ENCODE results near the gene ARHGAP44. TPM values are rescaled to one million over a fixed set of nuclear protein-coding genes. Genes with fewer than 3 reads are reported as not detected.
"Not testable (repeated sequence)": the region's sequence is repeated elsewhere in the genome, so short reads cannot be mapped to it uniquely, and the experiment has no call there.

ARHGAP44 gene
- total RNA-seq, 2 donors from 2014 or later = 0.21 TPM; not detected in 1

DNA sequence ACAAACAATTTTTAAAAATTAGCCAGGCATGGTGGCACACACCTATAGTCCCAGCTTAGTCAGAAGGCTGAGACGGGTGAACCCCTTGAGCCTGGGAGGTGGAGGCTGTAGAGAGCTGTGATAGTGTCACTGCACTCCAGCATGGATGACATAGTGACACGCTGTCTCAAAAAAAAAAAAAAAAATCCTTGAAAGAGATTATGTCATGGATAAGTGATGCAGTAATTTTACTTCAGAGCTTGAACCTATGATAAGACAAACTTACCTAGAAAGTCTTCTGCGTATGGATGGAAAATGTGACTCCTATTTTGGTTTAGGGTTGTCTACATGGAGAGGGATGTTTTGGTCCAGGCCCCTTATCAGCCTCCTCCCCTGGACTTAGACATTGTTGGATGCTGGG, 176.7 kb downstream of the ARHGAP44 start:
- ATAC-seq = no peak
- Mint-ChIP-seq H3K27me3 (peaks cover 4 to 16% of the 10 kb centered on the region in 2 donors), H3K27ac (no peak overlapping the region), H3K36me3 (no peaks in the 10 kb centered on the region), H3K9me3 (no peaks in the 10 kb centered on the region), H3K4me3 (no peak overlapping the region), H3K4me1 (ENCODE audit: low read depth in 2 of 2) (no peaks in the 10 kb centered on the region)
- DNase-seq (ENCODE audit: low spot score) = no peak

DNA sequence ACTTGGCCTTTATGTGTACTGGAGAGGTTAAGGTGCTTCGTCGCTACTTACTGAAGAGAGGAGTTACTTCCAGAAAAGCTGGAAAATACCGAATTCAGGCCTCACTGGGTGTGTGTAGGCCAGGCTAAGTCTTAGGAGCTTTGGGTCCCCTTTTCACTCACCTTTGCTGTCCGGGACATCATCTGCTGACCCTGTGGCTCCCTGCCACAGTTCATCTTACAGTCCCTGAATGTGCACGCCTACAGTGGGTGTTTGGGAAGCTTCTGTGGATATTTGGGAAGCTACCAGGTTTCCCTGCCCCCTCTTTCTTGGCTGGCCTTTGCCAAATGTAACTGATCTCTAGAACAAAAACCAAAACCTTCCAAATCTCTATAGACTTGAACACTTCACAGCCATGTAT, 177.1 kb downstream of the ARHGAP44 start:
- Mint-ChIP-seq H3K4me3 (no peak overlapping the region), H3K4me1 (ENCODE audit: low read depth in 2 of 2) (no peaks in the 10 kb centered on the region), H3K9me3 (no peaks in the 10 kb centered on the region), H3K27me3 (peaks cover 5 to 17% of the 10 kb centered on the region in 2 donors), H3K36me3 (no peaks in the 10 kb centered on the region), H3K27ac (no peak overlapping the region)
- ATAC-seq (no peak), DNase-seq (ENCODE audit: low spot score) (no peak)

DNA sequence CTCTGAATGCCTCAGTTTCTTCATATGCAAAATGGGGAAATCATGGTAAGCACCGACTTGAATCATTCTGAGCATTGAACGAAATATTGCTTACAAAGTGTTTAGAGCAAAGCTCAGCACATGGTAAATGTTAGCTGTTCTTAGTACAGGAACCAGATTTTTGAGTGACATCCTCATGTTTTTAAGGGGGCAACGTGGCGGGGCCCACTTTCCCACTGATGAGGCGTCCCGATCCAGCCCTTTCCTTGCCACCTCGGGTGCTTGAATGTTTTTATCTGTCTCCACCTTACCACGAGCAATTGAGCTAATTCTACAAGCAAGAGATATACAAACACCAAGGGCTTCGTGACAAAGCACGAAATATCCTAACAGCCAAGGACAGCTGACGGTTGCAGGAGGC, 178.7 kb downstream of the ARHGAP44 start:
- ATAC-seq (no peak), DNase-seq (ENCODE audit: low spot score) (no peak)
- H3K4me1 Mint-ChIP-seq (ENCODE audit: low read depth in 2 of 2) = no peaks in the 10 kb centered on the region
- no peak overlapping the region for H3K27ac Mint-ChIP-seq
- no peaks in the 10 kb centered on the region for H3K36me3 Mint-ChIP-seq
- H3K27me3 Mint-ChIP-seq = peaks cover 14 to 18% of the 10 kb centered on the region in 2 donors
- H3K9me3 Mint-ChIP-seq = no peaks in the 10 kb centered on the region
- no peak overlapping the region for H3K4me3 Mint-ChIP-seq

DNA sequence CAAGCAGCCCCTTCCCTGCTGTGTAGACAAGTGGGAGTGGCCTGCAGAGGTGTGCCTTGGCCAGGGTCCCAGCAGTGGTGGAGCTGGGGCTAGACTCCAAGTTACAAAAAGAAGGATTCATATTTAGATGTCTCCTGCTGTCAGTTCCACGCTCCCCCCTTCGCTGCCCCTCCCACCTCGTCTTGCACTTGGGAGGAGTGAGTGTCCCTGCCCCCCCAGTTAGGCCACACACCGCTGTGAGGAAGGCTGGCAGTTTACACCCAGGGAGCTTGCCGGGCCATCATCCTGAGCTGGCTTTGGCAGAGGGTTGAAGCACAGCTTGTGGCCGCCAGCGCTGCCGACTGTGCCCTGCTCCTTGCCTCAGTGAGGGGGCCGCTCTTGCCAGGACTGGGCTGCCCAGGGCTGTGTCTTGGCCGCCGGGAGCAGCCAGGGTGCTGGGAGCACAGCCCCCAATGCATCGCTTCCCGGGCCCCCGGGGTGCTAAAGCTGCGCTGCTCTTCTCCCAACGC, 184.3 kb downstream of the ARHGAP44 start:
- ATAC-seq = peak; percentile 32 to 53
- H3K9me3 Mint-ChIP-seq = no peaks in the 10 kb centered on the region
- no peaks in the 10 kb centered on the region for H3K36me3 Mint-ChIP-seq
- H3K4me1 Mint-ChIP-seq (ENCODE audit: low read depth in 2 of 2) = peaks cover 0 to 3% of the 10 kb centered on the region in 2 donors
- DNase-seq (ENCODE audit: low spot score) = no peak
- peaks cover 21 to 25% of the 10 kb centered on the region in 2 donors for H3K27me3 Mint-ChIP-seq
- H3K27ac Mint-ChIP-seq = no peak overlapping the region
- H3K4me3 Mint-ChIP-seq = no peak overlapping the region

DNA sequence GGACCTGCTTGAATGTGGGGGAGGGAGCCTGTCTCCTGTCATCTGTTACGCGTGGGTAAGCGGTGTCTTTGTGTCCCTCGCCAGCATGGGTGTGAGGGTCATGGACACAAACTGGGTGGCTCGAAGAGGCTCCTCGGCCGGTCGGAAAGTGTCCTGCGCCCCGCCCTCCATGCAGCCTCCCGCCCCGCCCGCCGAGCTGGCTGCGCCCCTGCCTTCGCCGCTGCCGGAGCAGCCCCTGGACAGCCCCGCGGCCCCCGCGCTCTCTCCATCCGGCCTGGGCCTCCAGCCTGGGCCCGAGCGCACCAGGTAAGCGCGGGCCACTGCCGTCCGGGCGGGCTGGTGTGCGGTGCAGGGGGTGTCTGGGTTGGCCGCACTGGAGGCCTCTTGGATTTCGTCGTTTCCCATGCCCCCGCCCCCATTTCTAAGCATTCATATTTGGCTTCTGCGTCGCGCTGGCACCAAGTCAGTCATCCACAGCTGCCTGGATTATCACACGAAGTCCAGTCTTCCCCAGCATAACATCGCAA, 184.8 kb downstream of the ARHGAP44 start:
- H3K27me3 Mint-ChIP-seq = peaks cover 21 to 25% of the 10 kb centered on the region in 2 donors

DNA sequence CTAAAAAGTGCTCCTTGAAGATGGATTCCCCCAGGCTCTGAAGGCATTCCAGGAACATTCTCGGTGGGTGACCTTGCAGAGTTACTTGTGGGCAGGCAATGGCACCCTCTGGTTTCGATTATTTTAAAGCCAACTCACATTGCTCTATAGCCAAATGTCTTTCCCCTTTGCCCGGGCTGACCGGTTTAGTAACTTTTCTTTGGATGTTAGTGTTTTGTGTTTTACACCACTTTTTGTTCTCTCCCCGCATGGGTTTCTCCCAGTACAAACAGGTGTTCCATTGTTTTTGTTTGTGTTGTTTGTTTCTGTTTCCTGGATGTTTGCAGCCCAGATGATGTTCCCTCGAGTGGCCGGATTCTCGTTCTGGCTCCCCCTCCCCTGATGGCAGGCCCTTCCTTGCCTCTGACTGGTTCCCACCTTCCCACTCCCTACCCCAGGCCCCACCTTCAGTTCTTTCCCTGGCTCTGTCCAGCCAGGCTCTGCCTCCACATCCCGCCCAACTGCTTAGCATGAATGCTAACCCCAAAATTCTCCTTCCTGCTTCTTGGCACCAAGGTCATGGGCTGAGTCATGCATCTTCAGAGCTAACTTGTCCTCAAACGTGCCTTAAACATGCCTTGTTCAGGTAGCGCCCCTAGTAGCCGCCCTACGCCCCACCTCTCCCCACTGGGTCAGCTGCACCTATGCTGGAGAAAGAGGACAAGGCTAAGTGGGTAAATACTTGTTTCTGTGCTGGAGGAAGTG, 187.9 kb downstream of the ARHGAP44 start:
- no peak overlapping the region for H3K4me3 Mint-ChIP-seq
- H3K4me1 Mint-ChIP-seq (ENCODE audit: low read depth in 2 of 2) = peaks cover 4 to 6% of the 10 kb centered on the region in 2 donors
- peaks cover 2% of the 10 kb centered on the region for H3K9me3 Mint-ChIP-seq
- ATAC-seq (no peak), DNase-seq (ENCODE audit: low spot score) (no peak)
- no peak overlapping the region for H3K27ac Mint-ChIP-seq
- H3K27me3 Mint-ChIP-seq = peaks cover 7 to 14% of the 10 kb centered on the region in 2 donors
- H3K36me3 Mint-ChIP-seq = no peaks in the 10 kb centered on the region

More for the DNA sequence above, 184.8 kb downstream of the ARHGAP44 start:
- no peaks in the 10 kb centered on the region for H3K9me3 Mint-ChIP-seq
- ATAC-seq = peak; percentile 20 to 43
- H3K36me3 Mint-ChIP-seq = no peaks in the 10 kb centered on the region
- DNase-seq (ENCODE audit: low spot score) = no peak
- H3K4me3 Mint-ChIP-seq = no peak overlapping the region
- peaks cover 0 to 3% of the 10 kb centered on the region in 2 donors for H3K4me1 Mint-ChIP-seq (ENCODE audit: low read depth in 2 of 2)
- H3K27ac Mint-ChIP-seq = no peak overlapping the region

DNA sequence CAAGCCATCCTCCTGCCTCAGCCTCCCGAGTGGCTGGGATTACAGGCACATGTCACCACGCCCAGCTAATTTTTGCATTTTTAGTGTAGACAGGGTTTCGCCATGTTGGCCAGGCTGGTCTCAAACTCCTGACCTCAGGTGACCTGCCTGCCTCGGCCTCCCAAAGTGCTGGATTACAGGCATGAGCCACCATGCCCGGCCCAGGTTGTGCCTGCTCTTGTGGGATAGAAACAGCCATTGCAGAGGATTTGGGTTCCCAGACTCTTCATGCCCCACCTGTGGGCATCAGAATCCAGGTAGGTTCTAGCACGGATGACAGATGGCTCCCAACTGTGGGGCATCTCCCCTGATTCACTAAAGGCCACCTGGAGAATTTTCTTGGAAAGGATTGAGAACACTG, 189.5 kb downstream of the ARHGAP44 start:
- ATAC-seq; DNase-seq (ENCODE audit: low spot score); H3K27ac Mint-ChIP-seq; H3K4me3 Mint-ChIP-seq; H3K36me3 Mint-ChIP-seq; H3K9me3 Mint-ChIP-seq: not testable (repeated sequence)
- Mint-ChIP-seq H3K4me1 (ENCODE audit: low read depth in 2 of 2) (peaks cover 9 to 11% of the 10 kb centered on the region in 2 donors), H3K27me3 (peaks cover 7 to 17% of the 10 kb centered on the region in 2 donors)

DNA sequence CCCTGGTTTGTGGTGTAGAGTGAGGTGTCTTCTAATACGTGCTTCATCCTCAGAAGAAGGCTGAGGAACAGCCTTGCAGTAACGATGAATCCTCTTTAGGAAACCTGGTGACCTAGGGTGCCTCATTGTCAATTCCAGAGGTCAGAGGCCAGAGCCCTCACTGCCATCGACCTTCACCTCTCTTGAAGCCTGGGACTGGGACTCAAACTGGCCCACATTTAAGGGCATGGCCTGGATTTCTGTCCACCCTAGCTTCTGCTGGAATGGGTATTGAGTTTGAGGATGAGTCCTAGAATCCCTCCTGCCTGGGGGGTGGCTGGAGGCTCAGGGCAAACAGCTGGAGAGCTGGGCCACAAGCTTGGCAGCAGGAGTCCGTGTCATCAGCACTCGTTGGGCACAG, 189.9 kb downstream of the ARHGAP44 start:
- H3K27me3 Mint-ChIP-seq = peaks cover 4 to 16% of the 10 kb centered on the region in 2 donors
- H3K27ac Mint-ChIP-seq = no peak overlapping the region
- DNase-seq (ENCODE audit: low spot score) = no peak
- no peak overlapping the region for H3K4me3 Mint-ChIP-seq
- H3K9me3 Mint-ChIP-seq = peaks cover 5% of the 10 kb centered on the region
- H3K4me1 Mint-ChIP-seq (ENCODE audit: low read depth in 2 of 2) = peaks cover 9 to 10% of the 10 kb centered on the region in 2 donors
- no peak for ATAC-seq
- no peaks in the 10 kb centered on the region for H3K36me3 Mint-ChIP-seq

DNA sequence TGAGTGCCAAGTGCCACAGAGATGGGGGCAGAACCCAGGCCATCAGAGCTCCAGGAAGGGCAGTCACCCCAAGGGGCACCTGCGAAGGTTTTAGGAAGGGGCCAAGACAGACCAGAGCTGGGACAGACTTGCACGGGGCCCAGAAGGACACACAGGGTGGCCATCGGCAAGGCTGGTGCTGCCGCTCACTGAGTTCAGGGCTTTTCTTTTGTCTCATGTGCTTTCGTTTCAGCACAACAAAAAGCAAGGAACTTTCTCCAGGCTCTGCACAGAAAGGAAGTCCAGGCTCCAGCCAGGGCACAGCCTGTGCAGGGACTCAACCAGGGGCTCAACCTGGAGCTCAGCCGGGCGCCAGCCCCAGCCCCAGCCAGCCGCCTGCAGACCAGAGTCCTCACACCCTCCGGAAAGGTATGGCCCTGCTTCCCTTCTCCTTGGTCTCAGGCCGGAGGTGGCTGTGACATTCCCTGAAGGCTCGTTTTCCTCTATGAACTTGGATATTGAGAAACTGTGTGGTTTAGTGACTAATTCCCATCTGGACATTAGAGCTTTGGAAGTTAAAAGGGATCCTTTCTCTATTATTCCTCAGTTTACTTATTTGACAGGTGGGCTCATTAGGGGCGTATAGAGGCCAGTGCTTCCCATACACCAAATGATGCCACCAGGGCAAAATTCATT, 190.7 kb downstream of the ARHGAP44 start:
- peaks cover 5% of the 10 kb centered on the region for H3K9me3 Mint-ChIP-seq
- H3K36me3 Mint-ChIP-seq = no peaks in the 10 kb centered on the region
- DNase-seq (ENCODE audit: low spot score) (no peak), ATAC-seq (no peak)
- H3K4me1 Mint-ChIP-seq (ENCODE audit: low read depth in 2 of 2) = peaks cover 9 to 10% of the 10 kb centered on the region in 2 donors
- H3K4me3 Mint-ChIP-seq = no peak overlapping the region
- peaks cover 0 to 15% of the 10 kb centered on the region in 2 donors for H3K27me3 Mint-ChIP-seq
- H3K27ac Mint-ChIP-seq = no peak overlapping the region

DNA sequence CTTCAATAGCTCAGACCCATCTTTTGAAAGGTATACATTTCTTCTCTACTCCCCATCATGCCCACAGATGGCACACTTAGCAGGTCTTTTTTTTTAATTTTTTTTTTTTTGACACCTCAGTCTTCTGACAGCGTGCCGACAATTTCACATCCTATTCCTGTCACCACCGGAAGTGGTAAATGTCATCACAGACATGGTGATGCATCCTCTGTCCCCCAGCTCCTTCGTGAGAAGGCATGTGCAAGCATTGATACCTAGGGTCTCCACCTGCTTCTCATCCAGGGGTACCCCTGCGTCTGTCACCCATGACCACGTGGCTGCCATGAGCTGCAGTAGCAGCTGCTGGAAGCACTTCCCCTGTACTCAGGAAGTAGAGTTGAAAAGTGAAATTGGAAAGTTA, 192.9 kb downstream of the ARHGAP44 start:
- H3K4me1 Mint-ChIP-seq (ENCODE audit: low read depth in 2 of 2) = peaks cover 9 to 10% of the 10 kb centered on the region in 2 donors
- peak overlapping the region; percentile 65 to 83 for H3K27ac Mint-ChIP-seq
- DNase-seq (ENCODE audit: low spot score) (peak; percentile 64), ATAC-seq (peak; percentile 75 to 79)
- H3K9me3 Mint-ChIP-seq = peaks cover 5% of the 10 kb centered on the region
- H3K36me3 Mint-ChIP-seq = no peaks in the 10 kb centered on the region
- H3K27me3 Mint-ChIP-seq = peaks cover 0 to 13% of the 10 kb centered on the region in 2 donors
- peak overlapping the region; percentile 51 for H3K4me3 Mint-ChIP-seq

DNA sequence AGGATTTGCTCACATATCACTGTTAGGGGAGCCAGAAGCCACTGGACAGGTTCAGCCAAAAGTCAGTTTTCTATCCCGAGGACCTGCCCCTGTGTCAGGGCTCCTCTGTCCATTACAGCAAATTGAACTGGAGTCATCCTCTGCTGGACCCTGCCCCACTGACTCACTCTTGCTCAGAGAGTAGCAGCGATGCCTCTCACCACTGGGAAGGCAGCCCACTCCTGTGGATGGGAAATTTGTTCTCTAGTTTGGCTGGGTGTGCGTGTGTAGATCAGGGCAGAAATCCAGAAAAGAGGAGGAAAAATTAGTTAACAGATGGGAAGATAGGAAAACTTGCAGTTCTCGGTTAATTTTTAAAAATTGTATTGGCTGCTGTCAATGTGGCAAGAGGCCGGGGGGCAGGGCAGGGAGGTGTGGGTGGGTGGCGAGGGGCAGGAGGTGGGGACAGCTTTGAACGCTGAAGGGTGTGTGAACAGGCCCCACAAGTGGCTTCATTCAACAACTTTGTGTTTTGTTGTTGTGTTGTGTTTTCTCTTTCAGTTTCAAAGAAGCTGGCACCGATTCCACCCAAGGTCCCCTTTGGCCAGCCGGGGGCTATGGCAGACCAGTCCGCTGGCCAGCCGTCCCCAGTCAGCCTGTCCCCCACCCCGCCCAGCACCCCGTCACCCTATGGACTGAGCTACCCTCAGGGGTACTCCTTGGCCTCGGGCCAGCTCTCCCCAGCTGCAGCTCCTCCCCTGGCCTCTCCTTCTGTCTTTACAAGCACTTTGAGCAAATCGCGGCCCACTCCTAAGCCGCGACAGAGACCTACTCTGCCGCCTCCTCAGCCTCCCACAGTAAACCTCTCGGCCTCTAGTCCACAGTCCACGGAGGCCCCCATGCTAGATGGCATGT, 194.9 kb downstream of the ARHGAP44 start:
- no peak for ATAC-seq
- peaks cover 5% of the 10 kb centered on the region for H3K9me3 Mint-ChIP-seq
- DNase-seq (ENCODE audit: low spot score) = no peak
- peaks cover 0 to 10% of the 10 kb centered on the region in 2 donors for H3K27me3 Mint-ChIP-seq
- no peaks in the 10 kb centered on the region for H3K36me3 Mint-ChIP-seq
- no peak overlapping the region for H3K27ac Mint-ChIP-seq
- H3K4me1 Mint-ChIP-seq (ENCODE audit: low read depth in 2 of 2) = peaks cover 9 to 10% of the 10 kb centered on the region in 2 donors
- H3K4me3 Mint-ChIP-seq = no peak overlapping the region

DNA sequence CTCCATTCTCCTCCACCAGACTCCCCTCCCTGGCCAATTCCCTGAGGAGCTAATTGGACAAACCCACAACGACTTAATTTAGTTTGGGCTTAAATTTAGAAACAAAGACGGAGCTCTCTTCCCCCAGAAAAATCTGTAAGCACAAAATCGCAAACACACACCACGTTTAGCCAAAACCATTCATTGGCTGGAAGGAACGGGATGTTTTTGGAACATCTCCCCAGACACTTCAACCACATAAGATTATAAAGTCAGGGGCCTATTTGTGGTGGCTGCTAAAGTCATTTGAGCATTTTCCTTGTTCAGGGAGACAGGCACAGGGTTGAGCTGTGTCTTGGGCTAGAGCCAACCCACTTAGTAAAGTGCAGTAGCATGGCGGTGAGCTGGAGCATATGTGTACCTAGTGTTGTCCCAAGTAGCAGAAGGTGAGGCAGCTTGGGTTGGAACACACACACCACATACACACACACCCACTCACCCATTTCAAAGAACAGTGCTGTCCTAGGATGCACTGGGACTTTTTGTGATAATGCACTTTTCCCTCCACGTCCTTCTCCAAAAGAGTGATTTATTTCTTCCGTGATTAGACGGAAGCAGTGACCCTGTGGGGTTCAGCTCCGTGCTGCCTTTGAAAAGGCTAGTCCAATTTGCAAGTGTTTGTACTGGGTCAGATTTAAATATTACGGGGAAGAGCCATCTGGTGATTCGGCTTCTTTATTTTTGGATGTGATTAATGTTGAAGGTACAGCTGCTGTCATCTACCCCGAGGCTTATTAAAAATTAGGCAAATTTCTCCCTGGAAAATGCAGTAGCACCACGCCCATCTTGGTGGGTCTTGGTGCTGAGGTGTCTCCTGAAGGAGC, 196.4 kb downstream of the ARHGAP44 start:
- Mint-ChIP-seq H3K9me3 (peaks cover 5% of the 10 kb centered on the region), H3K36me3 (no peaks in the 10 kb centered on the region), H3K4me1 (ENCODE audit: low read depth in 2 of 2) (peaks cover 9 to 12% of the 10 kb centered on the region in 2 donors), H3K27ac (no peak overlapping the region), H3K4me3 (no peak overlapping the region), H3K27me3 (peaks cover 0 to 6% of the 10 kb centered on the region in 2 donors)
- ATAC-seq = no peak
- DNase-seq (ENCODE audit: low spot score) = no peak

Data from natural killer cell treated with Interleukin-12 subunit alpha and Interleukin-12 subunit beta and Interleukin-15 and Interleukin-18, amount 100 ng/mL, for 72 hours (primary cell).